A549 (cell line): ENCODE measurements around the gene FAM107B.

Source experiments
- JUNB ChIP-seq: fragments of >200 bp; sonication (Bioruptor Twin); formaldehyde crosslinking; IDR thresholded peaks from 2 replicates; pipeline ENCODE4 v1.6.1; 2016
- POLR2A ChIP-seq: IDR thresholded peaks from 2 replicates; pipeline ENCODE4 v1.6.1; 2012; ENCODE audit warnings: mild to moderate bottlenecking, low read length

DNA sequence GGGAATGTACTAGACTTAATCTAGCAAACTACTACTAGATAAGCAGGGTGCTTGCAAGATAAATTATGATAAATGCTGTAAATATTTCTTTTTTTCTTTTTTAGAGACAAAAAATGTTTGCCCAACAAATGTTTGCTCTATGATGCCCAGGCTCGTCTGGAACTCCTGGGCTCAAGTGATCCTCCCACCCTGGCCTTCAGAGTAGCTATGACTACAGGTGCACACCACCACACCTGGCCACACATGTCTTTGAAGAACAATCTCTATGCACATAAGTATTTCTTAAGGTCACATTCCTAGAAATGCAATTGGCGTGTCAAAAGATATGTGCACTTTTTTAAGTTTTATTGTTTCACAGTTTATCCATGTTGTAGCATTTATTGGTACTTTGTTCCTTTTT lies 264.4 kb downstream of the FAM107B start:
- TF ChIP-seq JUNB (no peak), POLR2A (no peak)
